CD14-positive monocyte (primary cell): Measurements from ENCODE around the gene NR3C1. TPM values are rescaled to one million over a fixed set of nuclear protein-coding genes. Genes with fewer than 3 reads are reported as not detected.

Experiments
- DNase-seq, 3 donors: peaks; one replicate each; pipeline ENCODE4 v3.0.0-alpha.2; 2011 to 2022
- H2AFZ ChIP-seq: 2 replicates; pipeline ENCODE4 v1.6.0; 2012; ENCODE audit warnings: mild to moderate bottlenecking, low read depth, low read length, inconsistent platforms; ENCODE audit not compliant: insufficient read depth, poor library complexity, severe bottlenecking
- H3K27ac ChIP-seq, 2 donors: 1 replicate in 1 of 2; 2 replicates in 1 of 2; pipeline ENCODE4 v1.5.1; 2012 to 2013; ENCODE audit warnings: low read length in 2 of 2, control low read depth in 1 of 2, inconsistent platforms in 1 of 2, low read depth in 1 of 2, mild to moderate bottlenecking in 1 of 2
- H3K27me3 ChIP-seq, 2 donors: one replicate each; pipeline versions ENCODE4 v1.6.0 to v1.6.1; 2011 to 2013; ENCODE audit warnings: low read length in 2 of 2; ENCODE audit not compliant: control insufficient read depth in 2 of 2, insufficient read depth in 2 of 2
- H3K36me3 ChIP-seq, 2 donors: replicated peaks in 1 of 2; 1 replicate in 1 of 2; 2 replicates in 1 of 2; pipeline versions ENCODE4 v1.5.1 to v1.6.1; 2012 to 2013; ENCODE audit warnings: low read length in 2 of 2, control low read depth in 1 of 2, inconsistent platforms in 1 of 2, mild to moderate bottlenecking in 1 of 2; ENCODE audit not compliant: insufficient read depth in 2 of 2, control insufficient read depth in 1 of 2
- H3K4me1 ChIP-seq, 2 donors: 1 replicate in 1 of 2; 2 replicates in 1 of 2; pipeline versions ENCODE4 v1.5.1 to v1.6.1; 2012 to 2013; ENCODE audit warnings: low read length in 2 of 2, control low read depth in 1 of 2, inconsistent platforms in 1 of 2, mild to moderate bottlenecking in 1 of 2, moderate library complexity in 1 of 2; ENCODE audit not compliant: insufficient read depth in 2 of 2, control insufficient read depth in 1 of 2
- H3K4me2 ChIP-seq: replicated peaks from 2 replicates; pipeline ENCODE3; 2012; ENCODE audit warnings: low read length, moderate library complexity, mild to moderate bottlenecking; ENCODE audit not compliant: poor library complexity, severe bottlenecking; ENCODE audit errors: extremely low read depth
- H3K4me3 ChIP-seq, 3 experiments: fragments of 200-600 bp in 1 of 3; sonication (generic) in 1 of 3; replicated peaks in 1 of 3; 1 replicate in 2 of 3; 2 replicates in 1 of 3; pipeline ENCODE4 v1.5.1; 2011 to 2013; ENCODE audit warnings: low read length in 3 of 3, mild to moderate bottlenecking in 3 of 3, control low read depth in 2 of 3, low read depth in 2 of 3, inconsistent platforms in 1 of 3, moderate library complexity in 1 of 3
- H3K79me2 ChIP-seq: 2 replicates; pipeline ENCODE4 v1.6.0; 2012; ENCODE audit warnings: mild to moderate bottlenecking, control low read depth, inconsistent platforms, low read length, moderate library complexity; ENCODE audit not compliant: insufficient read depth
- H3K9ac ChIP-seq: 2 replicates; pipeline ENCODE4 v1.6.0; 2017; ENCODE audit warnings: low read length, mild to moderate bottlenecking; ENCODE audit not compliant: insufficient read depth, poor library complexity, severe bottlenecking
- H3K9me3 ChIP-seq, 2 donors: replicated peaks in 1 of 2; 1 replicate in 1 of 2; 2 replicates in 1 of 2; pipeline versions ENCODE4 v1.5.1 to v1.6.1; 2012 to 2013; ENCODE audit warnings: low read length in 2 of 2, control low read depth in 1 of 2; ENCODE audit not compliant: control insufficient read depth in 1 of 2, insufficient read depth in 1 of 2
- H4K20me1 ChIP-seq: 2 replicates; pipeline ENCODE4 v1.6.0; 2012; ENCODE audit warnings: mild to moderate bottlenecking, low read length, control low read depth, moderate library complexity; ENCODE audit not compliant: insufficient read depth
- H3K27ac Mint-ChIP-seq, 7 donors: one replicate each; pipeline ENCODE4 v1.8.0; 2020; ENCODE audit warnings: mild to moderate bottlenecking in 7 of 7, mixed read lengths in 7 of 7, moderate library complexity in 6 of 7, inconsistent platforms in 2 of 7
- H3K27me3 Mint-ChIP-seq, 3 donors: one replicate each; pipeline ENCODE4 v1.8.0; 2021 to 2022; ENCODE audit warnings: low read depth in 3 of 3, mild to moderate bottlenecking in 3 of 3, mixed read lengths in 3 of 3, moderate library complexity in 3 of 3, inconsistent platforms in 1 of 3
- H3K36me3 Mint-ChIP-seq, 2 donors: one replicate each; pipeline ENCODE4 v1.8.0; 2020; ENCODE audit warnings: mixed read lengths in 2 of 2, inconsistent platforms in 1 of 2, mild to moderate bottlenecking in 1 of 2
- H3K4me1 Mint-ChIP-seq: one replicate; pipeline ENCODE4 v1.8.0; 2020; ENCODE audit warnings: mild to moderate bottlenecking, mixed read lengths
- H3K4me3 Mint-ChIP-seq, 2 donors: one replicate each; pipeline ENCODE4 v1.8.0; 2020; ENCODE audit warnings: mild to moderate bottlenecking in 2 of 2, mixed read lengths in 2 of 2, moderate library complexity in 1 of 2
- H3K9me3 Mint-ChIP-seq, 7 donors: one replicate each; pipeline ENCODE4 v1.8.0; 2020 to 2022; ENCODE audit warnings: mixed read lengths in 7 of 7, mild to moderate bottlenecking in 6 of 7, moderate library complexity in 6 of 7, inconsistent platforms in 2 of 7
- CTCF ChIP-seq: fragments of 200-600 bp; IDR thresholded peaks from one replicate; pipeline ENCODE4 v1.8.0; 2022; ENCODE audit warnings: antibody characterized with exemption, mild to moderate bottlenecking
- WGBS: methylation state at CpG from one replicate; pipeline ENCODE4 v1.1.5; 2013; ENCODE audit warnings: missing lambda C conversion rate; ENCODE audit not compliant: insufficient coverage; 5-methylcytosine and 5-hydroxymethylcytosine counted together
- intact Hi-C, 2 donors: fragments of 100-400 bp; cut with micrococcal nuclease; formaldehyde crosslinking; loops; one replicate each; pipeline versions ENCODE4 v1.15.0 to v1.15.1; 2023
- polyA plus RNA-seq, 3 donors: library from polyadenylated mRNA; depleted of rRNA in 1 of 3; unstranded in 2 of 3; stranded (reverse) in 1 of 3; fragments of 300-500 nt in 2 of 3; fragments of >200 nt in 1 of 3; fragmentation: Illumina TruSeq in 2 of 3; gene quantifications; 1 replicate in 2 of 3; 2 replicates in 1 of 3; pipeline ENCODE4 v1.2.3, GENCODE V29; 2012 to 2021

The NR3C1 gene
- polyA plus RNA-seq, 3 donors, result 25.4 to 82.8 (median 75.1) TPM

DNA sequence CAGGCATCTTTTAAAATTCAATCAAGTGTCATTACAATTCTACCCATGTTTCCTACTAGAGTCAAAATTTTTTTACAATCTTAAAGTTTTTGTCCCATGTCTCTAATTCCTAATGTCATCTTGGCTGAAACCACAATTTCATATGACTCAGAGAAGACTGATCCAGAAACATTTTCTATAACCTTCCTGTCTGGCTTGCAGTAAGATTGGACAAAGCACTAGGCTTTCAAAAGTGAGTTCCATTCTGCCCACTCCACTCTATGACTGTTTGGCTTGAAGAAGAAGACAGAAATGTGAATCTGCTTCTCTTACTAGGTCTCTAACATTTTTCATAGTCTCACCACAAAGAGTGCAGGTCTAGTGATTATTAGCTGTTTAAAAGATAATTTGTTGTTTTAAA lies 88.8 kb downstream of the NR3C1 start:
- peaks cover 47% of the 10 kb centered on the region for H3K4me1 Mint-ChIP-seq
- H3K27me3 ChIP-seq, result no peaks in the 10 kb centered on the region
- no peak overlapping the region for H3K4me3 Mint-ChIP-seq
- intact Hi-C loops, result loop anchor here in 1 of 2 donors (5.0 kb wide), 2 partner anchors 33 to 88 kb away; partner anchors contain the start of gene NR3C1
- peak; percentile 8 to 58 (median 37) for DNase-seq
- H3K79me2 ChIP-seq, result peaks cover 96% of the 10 kb centered on the region
- peaks cover 14 to 20% of the 10 kb centered on the region in 2 donors for H3K4me1 ChIP-seq
- no peaks in the 10 kb centered on the region for H3K9me3 ChIP-seq
- H3K4me2 ChIP-seq, result no peak overlapping the region
- peak overlapping the region in 1 of 2 donors; percentile 34 for H3K27ac ChIP-seq
- TF ChIP-seq CTCF, result no peak
- no peak overlapping the region for H3K4me3 ChIP-seq
- no peaks in the 10 kb centered on the region for H3K27me3 Mint-ChIP-seq
- H4K20me1 ChIP-seq, result peaks cover 100% of the 10 kb centered on the region
- no peak overlapping the region for H3K9ac ChIP-seq
- H3K9me3 Mint-ChIP-seq, result no peaks in the 10 kb centered on the region
- peak overlapping the region in 5 of 7 donors; percentile 9 to 80 (median 27) for H3K27ac Mint-ChIP-seq
- no peak overlapping the region for H2AFZ ChIP-seq
- peaks cover 27 to 55% of the 10 kb centered on the region in 2 donors for H3K36me3 ChIP-seq
- peaks cover 35 to 39% of the 10 kb centered on the region in 2 donors for H3K36me3 Mint-ChIP-seq

DNA sequence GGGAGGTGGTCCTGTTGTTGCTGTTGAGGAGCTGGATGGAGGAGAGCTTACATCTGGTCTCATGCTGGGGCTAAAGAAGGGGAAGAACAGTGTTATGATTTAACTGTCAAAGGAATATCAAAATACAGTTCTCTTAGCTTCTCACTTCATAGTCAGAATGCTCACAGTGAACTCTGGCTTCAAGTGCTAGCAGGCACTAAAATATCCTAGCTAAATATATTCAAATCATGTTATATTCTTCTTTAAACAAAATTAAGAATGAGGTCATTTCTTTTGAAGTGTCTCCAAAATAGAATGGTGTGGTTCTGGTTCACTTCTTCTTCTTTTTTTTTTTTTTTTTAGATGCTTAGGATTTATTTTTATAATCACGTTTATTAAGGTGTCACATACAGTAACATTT lies 89.4 kb downstream of the NR3C1 start:
- no peaks in the 10 kb centered on the region for H3K9me3 Mint-ChIP-seq
- Histone ChIP-seq H3K27ac (peak overlapping the region in 1 of 2 donors; percentile 62), H3K4me1 (peaks cover 19 to 26% of the 10 kb centered on the region in 2 donors), H3K9me3 (no peaks in the 10 kb centered on the region), H4K20me1 (peaks cover 100% of the 10 kb centered on the region), H3K4me2 (no peak overlapping the region), H3K4me3 (no peak overlapping the region), H3K36me3 (peaks cover 27 to 57% of the 10 kb centered on the region in 2 donors), H2AFZ (no peak overlapping the region), H3K9ac (no peak overlapping the region), H3K27me3 (no peaks in the 10 kb centered on the region), H3K79me2 (peaks cover 95% of the 10 kb centered on the region)
- WGBS, result no CpG with 5 or more reads among the region's 1 CpG
- DNase-seq, result no peak
- TF ChIP-seq CTCF, result no peak
- H3K27ac Mint-ChIP-seq, result peak overlapping the region in 6 of 7 donors; percentile 17 to 91 (median 77)
- intact Hi-C loops, result loop anchor here in 1 of 2 donors (5.0 kb wide), 2 partner anchors 33 to 88 kb away; partner anchors contain the start of gene NR3C1
- peaks cover 53% of the 10 kb centered on the region for H3K4me1 Mint-ChIP-seq
- H3K36me3 Mint-ChIP-seq, result peaks cover 41 to 43% of the 10 kb centered on the region in 2 donors
- H3K4me3 Mint-ChIP-seq, result no peak overlapping the region
- H3K27me3 Mint-ChIP-seq, result no peaks in the 10 kb centered on the region
